GM19438 (cell line): ENCODE data around the gene STRIP1.
"Not testable (repeated sequence)": the region's sequence is repeated elsewhere in the genome, so short reads cannot be mapped to it uniquely, and the experiment has no call there.

Experiments used
- ATAC-seq: cut with Tn5 transposase; IDR thresholded peaks from one replicate; pipeline ENCODE4 v1.9.1; 2021; ENCODE audit warnings: low read depth; ENCODE audit not compliant: unreplicated experiment

Gene STRIP1

DNA sequence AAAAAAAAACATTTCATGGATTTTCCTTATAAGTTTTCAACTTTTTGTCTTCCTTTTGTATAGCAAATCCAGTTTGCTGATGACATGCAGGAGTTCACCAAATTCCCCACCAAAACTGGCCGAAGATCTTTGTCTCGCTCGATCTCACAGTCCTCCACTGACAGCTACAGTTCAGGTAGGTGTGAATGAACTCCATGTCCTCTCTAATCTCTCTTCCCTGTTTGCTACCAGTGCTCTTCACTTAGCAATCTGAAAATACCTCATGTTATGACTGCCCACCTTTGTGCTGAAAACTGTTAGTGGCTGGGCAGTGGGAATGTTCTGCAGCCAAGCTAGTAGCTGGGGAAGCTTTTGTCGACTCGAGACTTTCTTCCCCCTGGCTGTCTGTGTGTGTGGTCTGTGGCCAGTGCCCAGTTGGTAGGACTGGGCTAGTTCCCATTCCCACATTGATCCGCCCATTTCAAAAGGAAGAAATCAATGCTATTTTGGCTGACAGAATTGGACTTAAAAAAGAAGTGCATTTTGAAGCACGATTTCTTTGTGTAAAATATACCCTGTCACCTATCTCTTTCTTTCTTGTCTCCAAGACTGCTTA lies 25.4 kb upstream of the STRIP1 start:
- no peak for ATAC-seq

DNA sequence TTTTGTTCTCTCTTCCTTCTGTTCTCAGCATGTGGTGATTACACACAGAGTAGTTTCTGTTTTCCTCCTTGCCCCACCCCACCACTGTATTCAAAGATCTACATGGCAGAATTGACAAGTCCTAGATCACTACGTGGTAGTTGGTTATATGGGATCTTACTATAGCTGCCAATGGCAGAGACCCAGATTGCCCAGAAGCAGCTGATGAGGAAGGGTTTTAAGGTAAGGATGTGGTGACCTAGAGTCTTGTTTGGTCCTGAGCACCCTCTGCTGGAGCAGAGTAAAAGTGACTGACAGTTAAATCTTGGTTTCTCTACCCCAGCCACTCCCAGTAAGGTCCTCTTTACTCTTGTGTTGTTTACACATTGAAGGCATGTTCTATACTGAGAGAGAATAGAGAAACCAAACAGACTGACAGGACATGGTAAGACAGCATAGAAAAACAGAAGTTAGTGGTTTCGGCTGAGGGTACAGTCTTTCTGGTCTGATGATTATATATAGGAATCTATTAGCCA lies 22.8 kb upstream of the STRIP1 start:
- ATAC-seq, result peak; percentile 98

DNA sequence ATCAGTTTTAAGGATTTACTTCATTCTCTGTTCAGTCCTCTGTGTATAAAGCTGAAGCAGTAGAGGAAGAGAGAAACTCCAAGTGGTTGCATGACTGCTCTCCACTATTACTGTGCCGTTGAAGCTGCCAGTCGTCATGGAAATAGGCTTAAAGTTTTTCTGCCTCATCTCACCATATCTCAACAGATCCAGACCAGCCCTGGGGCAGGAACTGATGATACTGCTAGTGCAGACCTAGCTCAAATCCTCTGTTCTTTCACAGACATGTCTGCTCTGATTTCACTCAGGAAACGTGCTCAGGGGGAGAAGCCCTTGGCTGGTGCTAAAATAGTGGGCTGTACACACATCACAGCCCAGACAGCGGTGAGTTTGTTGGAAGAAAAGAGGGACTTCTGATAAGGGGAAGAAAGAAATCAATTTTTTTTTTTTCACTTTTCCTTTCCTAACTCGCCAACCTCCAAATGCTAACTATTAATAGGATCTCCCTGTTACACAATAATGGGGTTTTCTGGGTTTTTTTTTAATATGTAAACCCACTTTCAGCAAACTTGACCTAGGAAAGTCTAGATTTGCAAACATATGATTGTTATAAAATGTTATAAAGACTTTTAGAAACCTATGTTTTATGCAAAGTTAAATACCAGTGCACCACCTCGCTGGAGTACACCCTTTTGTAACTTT lies 22.2 kb upstream of the STRIP1 start:
- ATAC-seq, result peak; percentile 55

DNA sequence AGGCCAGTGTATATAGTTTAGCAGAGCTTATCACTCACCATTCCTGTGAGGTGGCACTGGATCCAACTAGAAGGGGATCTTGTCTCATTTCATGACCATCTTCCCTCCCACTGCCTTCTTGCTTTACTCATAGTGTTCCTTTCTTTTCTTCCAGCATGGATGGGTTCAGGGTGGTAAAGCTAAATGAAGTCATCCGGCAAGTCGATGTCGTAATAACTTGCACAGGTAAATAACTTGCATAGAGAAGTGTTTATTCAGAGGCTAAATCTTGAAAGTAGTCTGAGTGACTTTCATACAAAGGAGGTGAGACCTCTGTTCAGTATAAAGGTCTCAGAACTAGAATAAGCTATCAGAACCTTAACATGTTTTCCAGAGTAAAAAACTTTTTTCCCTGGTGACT lies 16.6 kb upstream of the STRIP1 start:
- ATAC-seq, result no peak

DNA sequence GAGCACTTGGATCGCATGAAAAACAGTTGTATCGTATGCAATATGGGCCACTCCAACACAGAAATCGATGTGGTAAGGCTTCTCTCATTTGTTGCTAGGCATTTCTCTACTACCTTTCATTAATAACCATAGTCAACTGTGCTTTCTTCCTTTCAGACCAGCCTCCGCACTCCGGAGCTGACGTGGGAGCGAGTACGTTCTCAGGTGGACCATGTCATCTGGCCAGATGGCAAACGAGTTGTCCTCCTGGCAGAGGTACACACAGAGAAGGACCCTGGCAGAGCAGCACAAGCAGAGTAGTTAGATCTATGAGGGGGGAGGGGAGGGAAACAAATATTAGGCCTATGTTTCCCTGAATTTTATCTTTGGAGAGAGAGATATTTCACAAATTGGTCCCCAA lies 16.0 kb upstream of the STRIP1 start:
- no peak for ATAC-seq

DNA sequence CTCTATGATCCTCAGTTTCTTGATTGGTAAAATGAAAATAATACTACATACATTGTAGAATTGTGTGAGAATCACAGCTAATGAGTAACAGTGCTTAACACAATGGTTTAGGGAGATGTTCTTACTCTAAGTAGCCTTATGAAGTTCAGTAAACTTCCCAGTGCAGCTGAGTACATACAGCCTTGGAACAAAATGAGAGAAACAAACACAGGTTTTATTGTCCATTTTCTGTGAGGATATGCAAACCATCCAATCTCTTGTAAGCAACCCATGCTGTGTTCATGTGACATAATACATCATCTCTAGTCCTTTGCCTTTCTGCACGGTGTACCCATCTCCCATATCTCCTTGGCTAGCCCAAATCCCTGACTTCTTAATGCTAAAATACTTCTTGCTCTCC lies 14.7 kb upstream of the STRIP1 start:
- no peak for ATAC-seq

DNA sequence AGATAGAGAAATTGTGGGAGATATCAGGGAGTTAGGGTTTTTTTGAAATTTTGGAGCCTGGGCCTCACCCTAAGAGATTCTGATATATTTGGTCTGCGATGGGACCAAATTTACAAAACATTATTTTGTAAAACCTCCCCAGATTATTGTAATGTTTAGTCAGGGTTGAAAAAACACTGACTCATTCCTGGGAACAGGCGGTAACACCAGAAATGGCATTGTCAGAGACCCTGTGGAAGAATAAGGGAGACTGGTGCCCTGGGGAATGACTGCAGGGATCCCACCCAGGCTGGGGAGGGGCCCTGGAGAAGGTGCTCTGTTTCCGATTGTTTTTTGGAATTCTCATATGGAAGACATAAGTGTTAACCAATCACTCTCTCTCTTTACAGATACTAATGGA lies 13.1 kb upstream of the STRIP1 start:
- ATAC-seq, result no peak

DNA sequence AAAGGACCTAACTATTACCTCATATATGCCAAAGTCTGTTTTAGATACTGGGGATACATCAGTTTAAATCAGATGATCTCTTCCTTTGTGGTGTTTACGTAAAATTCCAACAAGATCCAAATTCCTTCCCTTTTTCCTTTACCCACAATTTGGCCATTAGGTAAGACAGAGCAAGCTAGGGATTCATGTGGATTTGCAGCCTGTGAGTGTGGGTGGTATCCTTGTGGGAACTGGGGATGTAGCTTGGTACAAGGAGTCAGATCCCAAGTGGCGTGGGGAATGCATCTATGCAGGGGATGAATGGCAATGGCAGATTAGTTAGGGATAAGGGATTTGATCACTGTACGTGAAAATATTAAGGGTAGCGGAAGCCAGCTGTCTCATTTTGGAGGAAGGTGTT lies 9.8 kb upstream of the STRIP1 start:
- no peak for ATAC-seq

DNA sequence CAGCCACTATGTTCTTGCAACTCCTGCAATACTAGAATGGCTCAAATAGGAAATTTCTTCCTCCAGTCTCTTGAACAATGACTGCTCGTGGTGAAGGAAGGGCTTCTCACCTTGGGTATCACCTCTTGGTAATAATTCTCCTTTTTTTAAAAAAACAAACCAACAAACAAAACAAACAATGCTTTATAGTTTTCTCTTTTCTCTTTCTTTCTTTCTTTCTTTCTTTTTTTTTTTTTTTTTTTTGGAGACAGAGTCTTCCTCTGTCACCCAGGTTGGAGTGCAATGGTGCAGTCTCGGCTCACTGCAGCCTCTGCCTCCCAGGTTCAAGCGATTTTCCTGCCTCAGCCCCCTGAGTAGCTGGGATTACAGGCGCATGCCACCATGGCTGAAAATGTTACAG lies 3.7 kb upstream of the STRIP1 start:
- not testable (repeated sequence) for ATAC-seq

DNA sequence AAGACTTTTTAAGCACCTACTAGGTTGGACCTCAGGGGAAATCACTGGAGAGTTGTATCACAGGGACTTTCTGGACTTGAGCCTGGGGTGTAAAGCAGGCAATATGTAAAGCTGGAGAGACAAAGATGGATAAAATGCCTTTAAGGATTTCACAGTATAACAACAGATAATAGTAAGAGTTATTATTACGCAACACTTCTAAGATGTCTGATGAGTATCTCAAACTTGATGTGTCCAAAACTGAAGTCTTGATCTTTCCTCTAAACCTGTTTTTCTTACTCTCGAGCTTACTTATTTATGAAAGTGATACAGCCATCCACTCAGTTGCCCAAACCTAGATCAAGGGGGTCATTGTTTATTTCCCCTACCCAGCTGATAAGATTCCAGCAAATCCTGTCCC lies 2.1 kb upstream of the STRIP1 start:
- no peak for ATAC-seq

DNA sequence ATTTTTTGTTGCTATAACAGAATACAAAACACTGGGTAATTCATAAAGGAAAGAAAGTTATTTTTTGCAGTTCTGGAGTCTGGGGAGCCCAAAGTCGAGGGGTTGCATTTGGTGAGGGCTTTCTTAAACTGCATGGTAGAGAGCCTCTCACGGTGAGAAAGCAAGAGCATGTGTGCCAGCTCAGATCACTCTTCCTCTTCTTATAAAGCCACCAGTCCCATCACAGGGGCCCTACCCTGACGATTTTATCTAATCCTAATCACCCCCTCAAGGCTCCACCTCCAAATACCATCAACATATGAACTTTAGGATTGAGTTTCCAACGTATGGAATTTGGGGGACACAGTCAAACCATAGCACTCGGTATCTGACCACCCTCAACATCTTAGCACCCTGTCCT lies 1.0 kb upstream of the STRIP1 start:
- no peak for ATAC-seq

DNA sequence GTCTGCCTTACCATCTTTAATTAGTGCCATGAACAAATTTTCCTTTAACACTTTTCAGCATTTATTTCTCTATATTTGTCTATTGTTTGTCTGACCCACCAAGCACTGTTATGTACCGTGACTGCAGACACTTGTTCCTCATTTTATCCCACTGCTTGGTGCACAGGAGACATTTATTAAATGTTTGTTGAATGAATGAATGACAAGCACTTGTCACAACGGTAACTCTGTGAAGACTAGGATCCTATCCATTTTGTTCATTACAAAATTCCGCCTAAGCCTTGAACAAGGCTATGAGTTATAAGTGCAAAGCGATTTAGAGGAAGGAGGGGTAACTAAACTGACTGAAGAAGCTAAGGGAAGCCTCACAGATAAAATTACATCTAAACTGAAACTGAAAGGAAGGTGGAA lies 379 bp upstream of the STRIP1 start:
- ATAC-seq, result no peak

DNA sequence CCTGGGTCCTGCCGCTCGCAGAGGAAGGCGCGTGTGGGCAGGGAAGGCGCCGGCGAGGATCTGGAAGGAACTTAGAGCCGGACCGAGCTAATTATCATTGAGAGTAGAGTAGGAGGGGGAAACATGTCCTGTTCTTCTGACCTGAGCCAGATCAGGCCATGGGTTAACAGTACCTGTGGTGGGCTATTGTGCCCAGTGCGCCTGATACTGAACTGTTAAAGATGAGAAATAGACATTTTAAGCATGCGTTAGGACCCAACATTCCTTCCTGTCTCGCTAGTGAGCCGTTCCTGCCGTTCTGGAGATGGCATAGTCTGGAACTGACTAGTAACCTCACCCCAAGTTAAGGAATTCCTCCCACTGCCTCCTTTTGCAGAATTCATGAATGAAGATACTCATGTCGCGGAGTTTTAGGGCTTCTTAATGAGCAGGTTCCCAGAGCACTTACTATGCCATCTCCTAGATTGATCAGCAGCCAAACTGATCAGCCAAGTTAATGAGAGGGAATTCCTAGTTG lies 870 bp downstream of the STRIP1 start:
- ATAC-seq, result peak; percentile 31

DNA sequence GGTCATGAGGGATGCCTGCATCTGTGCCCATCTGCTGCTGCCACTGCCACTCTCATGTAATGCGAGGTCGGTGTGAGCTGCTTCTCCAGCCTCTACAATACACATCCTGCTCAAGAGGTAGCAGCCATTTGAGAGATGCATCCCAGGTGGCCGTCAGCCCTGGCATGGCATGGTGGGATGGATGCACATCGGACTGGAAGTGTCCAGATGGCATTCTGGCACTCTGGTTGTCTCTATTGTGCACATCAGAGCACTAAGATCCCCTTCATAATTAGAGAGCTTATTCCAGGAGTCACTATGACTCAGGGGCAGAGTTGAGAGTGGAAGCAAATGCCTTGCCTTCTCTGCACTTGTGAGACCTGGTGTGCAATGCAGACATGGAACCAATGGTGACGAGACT lies 3.8 kb downstream of the STRIP1 start:
- ATAC-seq, result no peak

DNA sequence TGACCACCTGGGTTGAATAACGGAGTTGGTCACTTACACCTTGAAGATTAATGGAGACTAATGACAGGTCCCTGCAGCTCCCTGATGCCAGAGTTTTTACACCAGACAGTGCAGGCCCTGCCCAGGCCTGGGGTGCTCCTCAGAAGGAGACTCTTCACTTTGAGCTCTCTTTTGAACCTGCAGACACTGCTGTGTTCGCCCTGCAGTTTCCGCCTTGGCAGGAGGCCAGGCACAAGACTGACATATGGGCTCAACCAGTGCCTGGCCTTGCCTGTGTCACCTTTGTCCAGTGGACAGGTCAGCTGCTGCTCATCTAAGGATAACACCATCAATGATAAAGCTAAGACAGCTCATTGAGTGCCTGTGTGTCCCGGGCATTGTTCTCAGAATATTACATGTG lies 5.2 kb downstream of the STRIP1 start:
- no peak for ATAC-seq

DNA sequence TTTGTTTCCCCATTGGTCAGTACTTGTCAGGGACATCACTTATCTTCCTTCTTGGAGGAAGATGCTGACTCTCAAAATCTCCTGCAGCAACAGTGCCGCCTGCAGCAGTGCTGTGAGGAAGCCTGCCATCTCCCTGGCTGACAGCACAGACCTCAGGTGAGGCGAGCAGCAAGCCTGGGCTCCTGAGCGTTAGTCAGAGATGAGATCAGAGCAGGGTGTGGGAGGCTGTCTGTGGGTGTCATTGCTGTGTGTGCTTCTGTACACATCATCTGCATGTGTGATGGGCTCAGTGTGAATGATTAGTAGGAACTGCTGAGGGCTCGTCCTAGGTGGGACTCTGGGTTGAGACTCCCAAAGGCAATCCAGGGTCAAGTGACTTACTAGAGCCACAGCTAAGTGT lies 6.1 kb downstream of the STRIP1 start:
- no peak for ATAC-seq

DNA sequence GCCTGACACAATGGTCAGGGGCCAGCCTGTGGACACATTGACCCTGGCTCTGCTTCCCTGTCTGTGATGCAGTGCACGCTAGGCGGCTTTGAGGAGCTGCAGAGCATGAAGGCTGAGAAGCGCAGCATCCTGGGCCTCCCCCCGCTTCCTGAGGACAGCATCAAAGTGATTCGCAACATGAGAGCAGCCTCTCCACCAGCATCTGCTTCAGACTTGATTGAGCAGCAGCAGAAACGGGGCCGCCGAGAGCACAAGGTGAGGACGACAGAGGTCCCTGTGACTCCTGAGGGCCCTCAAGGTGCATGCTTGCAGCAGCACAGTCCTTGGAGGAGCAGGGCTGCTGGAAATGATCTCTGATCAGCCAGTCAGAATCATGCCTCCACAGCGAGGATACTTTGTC lies 8.6 kb downstream of the STRIP1 start:
- ATAC-seq, result no peak

DNA sequence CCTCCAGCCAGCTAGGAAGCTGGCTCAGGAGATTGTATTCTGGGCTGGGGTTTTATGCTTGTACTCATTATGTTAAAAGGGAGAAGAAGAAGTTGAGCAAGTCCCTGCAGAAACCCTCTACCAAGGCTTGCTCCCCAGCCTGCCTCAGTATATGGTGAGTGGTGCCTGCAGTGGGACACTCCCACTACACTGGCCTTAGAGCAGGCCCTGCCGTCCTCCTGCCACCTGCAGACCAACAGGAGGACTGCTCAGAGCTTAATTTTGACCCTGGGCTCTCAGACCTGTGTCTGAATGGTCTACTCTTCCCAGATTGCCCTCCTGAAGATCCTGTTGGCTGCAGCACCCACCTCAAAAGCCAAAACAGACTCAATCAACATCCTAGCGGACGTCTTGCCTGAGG lies 13.0 kb downstream of the STRIP1 start:
- ATAC-seq, result no peak

DNA sequence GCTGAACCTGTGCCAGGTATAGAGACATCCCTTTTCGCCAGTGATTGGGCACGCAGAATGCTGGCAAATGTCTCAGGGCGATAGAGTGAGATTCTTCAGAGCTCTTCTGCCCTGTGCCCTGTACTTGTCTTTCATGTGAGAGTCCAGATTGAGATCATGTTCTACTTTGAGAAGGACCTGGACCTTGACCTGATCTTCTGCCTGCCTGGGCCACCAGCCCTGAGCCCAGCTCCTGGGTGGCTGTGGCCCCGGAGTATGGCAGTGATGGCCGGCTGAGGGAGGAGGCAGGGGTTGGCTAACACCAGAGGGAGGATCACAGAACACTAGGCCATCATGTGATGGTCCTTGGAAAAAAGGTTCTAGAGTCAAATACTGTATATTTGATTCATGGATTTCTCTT lies 13.8 kb downstream of the STRIP1 start:
- ATAC-seq, result no peak

DNA sequence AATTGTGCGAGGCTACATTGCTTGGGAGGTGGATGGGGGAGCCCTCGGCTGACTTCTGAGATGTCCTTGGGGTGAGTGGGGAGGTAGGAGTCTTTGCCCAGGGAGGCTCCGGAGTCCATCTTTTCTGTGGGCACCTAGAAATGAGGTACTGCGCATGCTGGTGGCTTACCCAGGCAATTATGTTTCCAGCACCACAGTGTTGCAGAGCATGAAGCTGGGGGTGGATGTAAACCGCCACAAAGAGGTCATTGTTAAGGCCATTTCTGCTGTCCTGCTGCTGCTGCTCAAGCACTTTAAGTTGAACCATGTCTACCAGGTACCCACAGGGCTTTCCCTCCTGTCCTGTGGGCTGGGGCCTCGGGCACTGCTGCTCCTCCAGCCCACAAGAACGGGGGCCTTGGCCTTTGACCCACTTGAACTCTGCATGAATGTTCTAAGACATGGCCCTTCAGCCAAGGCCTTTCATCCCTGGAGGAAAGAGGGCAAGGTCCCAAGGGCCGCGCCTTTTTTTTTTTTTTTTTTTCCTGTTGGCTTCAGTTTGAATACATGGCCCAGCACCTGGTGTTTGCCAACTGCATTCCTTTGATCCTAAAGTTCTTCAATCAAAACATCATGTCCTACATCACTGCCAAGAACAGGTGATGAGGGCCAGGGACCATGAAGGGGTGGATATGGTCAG lies 14.6 kb downstream of the STRIP1 start:
- no peak for ATAC-seq

DNA sequence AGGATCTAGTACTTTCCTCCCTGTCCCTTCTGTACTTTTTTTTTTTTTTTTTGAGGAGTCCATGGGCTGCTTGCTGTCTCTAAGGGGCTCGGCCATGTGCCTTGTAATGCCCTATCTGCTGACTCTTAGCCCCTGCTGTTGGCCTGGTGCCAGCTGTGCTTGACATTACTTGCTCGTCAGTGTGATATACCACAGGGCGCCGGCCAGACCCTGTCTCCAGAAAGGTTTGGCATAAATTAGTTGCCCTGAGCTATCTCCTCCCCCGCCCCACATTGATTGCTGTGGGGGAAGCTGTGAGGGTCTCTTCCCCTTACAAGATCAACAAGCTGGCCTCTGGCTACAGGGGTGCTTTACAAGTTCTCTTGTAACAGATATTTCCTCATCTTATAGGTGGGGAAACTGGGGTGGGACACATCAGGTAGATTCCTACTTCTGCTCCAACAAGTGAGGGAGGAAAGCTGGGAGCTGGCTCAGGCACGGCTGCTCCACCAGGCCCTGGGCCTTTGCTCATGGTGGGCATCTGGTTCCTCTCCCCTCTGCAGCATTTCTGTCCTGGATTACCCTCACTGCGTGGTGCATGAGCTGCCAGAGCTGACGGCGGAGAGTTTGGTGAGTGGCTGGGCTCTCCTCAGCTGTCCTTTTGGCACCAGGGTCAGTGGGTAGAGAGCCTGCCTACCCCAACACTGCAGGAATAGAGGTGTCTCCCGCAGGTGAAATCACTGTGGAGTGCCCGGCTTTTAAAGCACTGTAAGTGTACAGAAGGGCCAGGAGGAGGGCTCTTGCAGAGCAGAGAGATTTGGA lies 15.6 kb downstream of the STRIP1 start:
- no peak for ATAC-seq
